ENCODE results near the gene RNF175.

The RNF175 gene

DNA sequence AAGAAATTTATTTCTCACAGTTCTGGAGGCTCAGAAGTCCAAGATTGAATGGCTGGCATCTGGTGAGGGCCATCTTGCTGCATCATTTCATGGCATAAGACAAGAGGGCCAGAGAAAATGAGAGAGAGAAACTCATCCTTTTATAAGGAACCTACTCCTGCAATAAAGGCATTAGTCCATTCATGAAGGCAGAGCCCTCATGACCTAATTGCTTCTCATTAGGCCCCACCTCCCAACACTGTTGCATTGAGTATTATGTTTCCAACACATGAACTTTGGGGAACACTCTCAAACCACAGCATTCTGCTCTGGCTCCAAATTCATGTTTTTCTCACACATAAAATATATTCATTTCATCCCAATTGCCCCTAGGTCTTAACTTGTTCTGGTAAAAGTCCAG is 14.2 kb downstream of the RNF175 start:
- H3K27ac ChIP-seq: no peak overlapping the region
- CTCF ChIA-PET: no interaction called here
- POLR2A ChIA-PET (ENCODE audit: low non-redundant PET): no interaction called here
- TF ChIP-seq, protein P1, sequence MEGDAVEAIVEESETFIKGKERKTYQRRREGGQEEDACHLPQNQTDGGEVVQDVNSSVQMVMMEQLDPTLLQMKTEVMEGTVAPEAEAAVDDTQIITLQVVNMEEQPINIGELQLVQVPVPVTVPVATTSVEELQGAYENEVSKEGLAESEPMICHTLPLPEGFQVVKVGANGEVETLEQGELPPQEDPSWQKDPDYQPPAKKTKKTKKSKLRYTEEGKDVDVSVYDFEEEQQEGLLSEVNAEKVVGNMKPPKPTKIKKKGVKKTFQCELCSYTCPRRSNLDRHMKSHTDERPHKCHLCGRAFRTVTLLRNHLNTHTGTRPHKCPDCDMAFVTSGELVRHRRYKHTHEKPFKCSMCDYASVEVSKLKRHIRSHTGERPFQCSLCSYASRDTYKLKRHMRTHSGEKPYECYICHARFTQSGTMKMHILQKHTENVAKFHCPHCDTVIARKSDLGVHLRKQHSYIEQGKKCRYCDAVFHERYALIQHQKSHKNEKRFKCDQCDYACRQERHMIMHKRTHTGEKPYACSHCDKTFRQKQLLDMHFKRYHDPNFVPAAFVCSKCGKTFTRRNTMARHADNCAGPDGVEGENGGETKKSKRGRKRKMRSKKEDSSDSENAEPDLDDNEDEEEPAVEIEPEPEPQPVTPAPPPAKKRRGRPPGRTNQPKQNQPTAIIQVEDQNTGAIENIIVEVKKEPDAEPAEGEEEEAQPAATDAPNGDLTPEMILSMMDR (conservative IDR thresholded peaks at IDR 0.05; ENCODE audit: low read depth): no peak
- DNase-seq (ENCODE audit: low spot score): no peak

DNA sequence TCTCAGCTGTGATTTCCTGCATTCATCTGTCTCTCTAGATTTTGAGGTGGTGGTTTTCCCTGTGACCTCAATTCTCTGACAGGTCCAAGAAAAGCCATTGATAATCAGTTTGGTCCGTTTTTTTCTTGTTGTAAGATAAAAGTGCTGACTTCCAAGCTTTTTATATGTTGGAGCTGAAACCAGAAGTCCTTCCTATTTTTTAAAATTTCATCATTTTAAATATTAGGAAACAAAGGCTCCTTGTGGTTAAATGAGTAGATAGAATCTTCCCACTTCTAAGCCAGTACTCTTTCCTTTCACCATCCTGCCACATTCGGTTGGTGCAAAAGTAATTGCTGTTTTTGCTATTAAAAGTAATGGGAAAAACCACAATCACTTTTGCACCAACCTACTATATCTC is 18.3 kb downstream of the RNF175 start:
- POLR2A ChIA-PET (ENCODE audit: low non-redundant PET): no interaction called here
- TF ChIP-seq, protein P1 (conservative IDR thresholded peaks at IDR 0.05; ENCODE audit: low read depth): no peak
- CTCF ChIA-PET: interaction anchor here (0.6 to 0.7 kb wide), 3 partner anchors 11 to 381 kb away, joined by 3 read pairs; no protein-coding TSS in a partner anchor
- DNase-seq (ENCODE audit: low spot score): no peak
- H3K27ac ChIP-seq: no peak overlapping the region

DNA sequence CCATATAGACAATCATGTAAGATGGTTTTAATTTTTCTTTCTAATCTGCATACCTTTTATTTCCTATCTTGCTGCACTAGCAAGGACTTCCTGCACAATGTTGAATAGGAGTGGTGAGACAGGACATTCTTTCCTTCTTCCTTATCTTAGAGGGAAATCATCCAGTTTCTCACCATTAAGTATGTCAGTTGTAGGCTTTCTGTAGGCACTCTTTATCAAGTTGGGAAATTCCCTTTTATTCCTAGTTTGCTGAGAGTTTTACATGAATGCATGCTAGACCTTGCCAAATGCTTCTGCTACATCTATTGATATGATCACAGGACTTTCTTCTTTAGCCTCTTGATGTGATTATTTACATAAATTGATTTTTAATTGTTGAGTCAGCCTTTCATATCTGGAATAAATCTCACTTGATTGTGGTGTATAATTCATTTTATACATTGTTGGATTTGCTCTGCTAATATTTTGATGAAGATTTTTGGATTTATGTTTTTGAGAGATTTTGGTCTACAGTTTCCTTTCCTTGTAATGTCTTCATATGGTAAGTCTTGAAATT is 23.8 kb downstream of the RNF175 start:
- ChIA-PET CTCF (no interaction called here), POLR2A (ENCODE audit: low non-redundant PET) (no interaction called here)
- TF ChIP-seq, protein P1 (conservative IDR thresholded peaks at IDR 0.05; ENCODE audit: low read depth): no peak
- DNase-seq (ENCODE audit: low spot score): no peak
- H3K27ac ChIP-seq: no peak overlapping the region

DNA sequence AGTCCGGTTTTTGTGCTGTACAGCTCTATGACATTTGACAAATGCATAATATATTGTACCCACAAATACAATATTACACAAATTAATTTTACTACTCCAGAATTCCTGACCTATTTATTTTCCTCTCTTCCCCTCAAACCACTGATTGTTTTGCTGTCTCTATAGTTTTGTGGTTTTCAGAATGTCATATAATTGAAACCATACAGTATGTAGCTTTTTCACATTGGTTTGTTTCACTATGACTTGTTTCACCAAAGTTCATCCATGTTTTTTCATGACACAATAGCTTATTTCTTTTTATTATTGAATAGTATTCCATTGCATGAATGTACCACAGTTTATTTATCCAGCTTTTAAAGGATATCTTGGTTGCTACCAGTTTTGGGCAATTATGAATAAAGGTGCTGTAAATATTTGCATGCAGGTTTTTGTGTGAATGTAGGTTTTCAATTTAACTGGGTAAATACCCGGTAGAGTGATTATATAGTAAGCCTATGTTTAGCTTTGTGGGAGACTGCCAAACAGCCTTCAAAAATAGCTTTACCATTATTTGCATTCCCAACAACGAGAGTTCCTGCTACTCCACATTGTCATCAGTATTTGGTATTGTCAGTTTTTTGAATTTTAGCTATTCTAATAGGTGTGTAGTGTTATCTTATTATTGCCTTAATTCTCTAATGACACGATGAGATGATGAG is 25.9 kb downstream of the RNF175 start:
- TF ChIP-seq, protein P1 (conservative IDR thresholded peaks at IDR 0.05; ENCODE audit: low read depth): no peak
- no peak for DNase-seq (ENCODE audit: low spot score)
- H3K27ac ChIP-seq: no peak overlapping the region
- ChIA-PET POLR2A (ENCODE audit: low non-redundant PET) (no interaction called here), CTCF (interaction anchor here (0.6 kb wide), 1 partner anchor 165 kb away, joined by 4 read pairs; no protein-coding TSS in a partner anchor)

DNA sequence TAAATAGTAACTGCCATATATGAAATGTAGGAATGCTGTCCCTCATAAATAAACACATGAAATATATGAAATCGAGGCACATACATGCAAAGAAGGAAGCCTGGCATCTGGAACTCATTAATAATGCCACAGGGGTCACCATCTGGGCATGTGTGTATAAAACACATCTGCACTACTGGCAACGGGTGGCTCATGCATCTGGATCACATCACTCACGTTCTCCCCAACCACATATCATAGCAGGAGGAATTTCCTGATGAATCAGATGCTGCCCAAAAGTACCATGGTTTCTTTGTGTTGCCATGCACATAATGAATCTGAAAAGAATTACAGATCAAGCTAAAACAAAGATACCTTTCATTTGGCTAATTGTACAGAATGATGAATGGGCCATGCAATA is 28.6 kb downstream of the RNF175 start:
- H3K27ac ChIP-seq: no peak overlapping the region
- POLR2A ChIA-PET (ENCODE audit: low non-redundant PET): no interaction called here
- peak; percentile 71 for DNase-seq (ENCODE audit: low spot score)
- CTCF ChIA-PET: interaction anchor here (0.7 kb wide), 1 partner anchor 135 kb away, joined by 3 read pairs; no protein-coding TSS in a partner anchor
- TF ChIP-seq, protein P1 (conservative IDR thresholded peaks at IDR 0.05; ENCODE audit: low read depth): no peak

DNA sequence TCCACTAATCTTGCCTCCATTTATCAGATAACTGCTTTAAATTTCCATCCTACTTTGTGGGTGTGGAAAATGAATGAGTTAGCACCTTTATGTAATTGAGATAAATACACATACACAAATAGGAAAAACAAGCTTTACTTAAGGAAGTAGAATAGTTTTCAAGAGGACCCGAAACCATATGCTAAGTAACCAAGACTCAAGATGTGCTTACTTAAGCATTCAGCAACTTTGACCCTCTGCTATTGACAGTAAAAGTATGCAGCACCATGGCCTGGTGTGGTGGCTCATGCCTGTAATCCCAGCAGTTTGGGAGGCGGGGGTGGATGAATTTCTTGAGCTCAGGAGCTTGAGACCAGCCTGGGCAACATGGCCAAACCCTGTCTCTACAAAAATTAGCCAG is 29.9 kb downstream of the RNF175 start:
- H3K27ac ChIP-seq: no peak overlapping the region
- DNase-seq (ENCODE audit: low spot score): no peak
- ChIA-PET POLR2A (ENCODE audit: low non-redundant PET) (no interaction called here), CTCF (interaction anchor here (0.7 kb wide), 1 partner anchor 12 kb away, joined by 3 read pairs; no protein-coding TSS in a partner anchor)
- TF ChIP-seq, protein P1 (conservative IDR thresholded peaks at IDR 0.05; ENCODE audit: low read depth): no peak

Data from RWPE1 (cell line).